HepG2 (cell line): ENCODE measurements around the gene CNP. TPM values are rescaled to one million over a fixed set of nuclear protein-coding genes. Genes with fewer than 3 reads are reported as not detected.

Experiments
- ATF1 ChIP-seq: IDR thresholded peaks from 2 replicates; pipeline ENCODE4 v1.6.1; 2016; ENCODE audit warnings: mild to moderate bottlenecking, control low read depth
- CHD4 ChIP-seq: fragments of 200-600 bp; sonication (generic); IDR thresholded peaks from 2 replicates; pipeline ENCODE4 v1.7.0; 2017; ENCODE audit warnings: mild to moderate bottlenecking, low read length, borderline replicate concordance
- FOXK1 ChIP-seq: sonication (generic); formaldehyde crosslinking; IDR thresholded peaks from 2 replicates; pipeline ENCODE4 v1.4.0; 2020; ENCODE audit warnings: low read depth, missing genetic modification reagents, borderline replicate concordance
- IRX3 ChIP-seq: sonication (generic); formaldehyde crosslinking; IDR thresholded peaks from 2 replicates; pipeline ENCODE4 v1.8.1; 2023; ENCODE audit warnings: mild to moderate bottlenecking, low read depth, missing genetic modification reagents, borderline replicate concordance
- NKX3-1 ChIP-seq: sonication (generic); formaldehyde crosslinking; IDR thresholded peaks from 2 replicates; pipeline ENCODE4 v1.5.0; 2020; ENCODE audit warnings: missing genetic modification reagents
- NR3C1 ChIP-seq: sonication (generic); formaldehyde crosslinking; IDR thresholded peaks from 2 replicates; pipeline ENCODE4 v1.4.0; 2020; ENCODE audit warnings: missing genetic modification reagents
- PCBP2 ChIP-seq: fragments of 200-400 bp; formaldehyde crosslinking; optimal IDR thresholded peaks from 2 replicates; pipeline ENCODE3; 2018; ENCODE audit warnings: low read length, low read depth; ENCODE audit not compliant: poor library complexity, severe bottlenecking
- SIX4 ChIP-seq: sonication (generic); formaldehyde crosslinking; IDR thresholded peaks from 2 replicates; pipeline ENCODE4 v1.4.0; 2020; ENCODE audit warnings: missing genetic modification reagents
- SP140L ChIP-seq: sonication (generic); formaldehyde crosslinking; IDR thresholded peaks from 2 replicates; pipeline ENCODE4 v1.4.0; 2020; ENCODE audit warnings: missing genetic modification reagents, borderline replicate concordance
- TGIF2 ChIP-seq: IDR thresholded peaks from 2 replicates; pipeline ENCODE4 v1.6.1; 2016; ENCODE audit warnings: control low read depth, missing compliant biosample characterization
- TOPORS ChIP-seq: sonication (generic); formaldehyde crosslinking; IDR thresholded peaks from 2 replicates; pipeline ENCODE4 v1.8.0; 2023; ENCODE audit warnings: mild to moderate bottlenecking, missing genetic modification reagents
- ZBTB21 ChIP-seq: sonication (generic); formaldehyde crosslinking; IDR thresholded peaks from 2 replicates; pipeline ENCODE4 v1.4.0; 2020; ENCODE audit warnings: missing genetic modification reagents
- ZNF280D ChIP-seq: sonication (generic); formaldehyde crosslinking; IDR thresholded peaks from 2 replicates; pipeline ENCODE4 v1.5.1; 2020; ENCODE audit warnings: mild to moderate bottlenecking, missing genetic modification reagents
- ZNF354B ChIP-seq: sonication (generic); formaldehyde crosslinking; IDR thresholded peaks from 2 replicates; pipeline ENCODE4 v1.8.0; 2022; ENCODE audit warnings: mild to moderate bottlenecking, missing genetic modification reagents
- ZNF557 ChIP-seq: sonication (generic); formaldehyde crosslinking; IDR thresholded peaks from 2 replicates; pipeline ENCODE4 v1.4.0; 2020; ENCODE audit warnings: missing genetic modification reagents
- ZNF678 ChIP-seq: sonication (generic); formaldehyde crosslinking; IDR thresholded peaks from 2 replicates; pipeline ENCODE4 v1.4.0; 2020; ENCODE audit warnings: mild to moderate bottlenecking, missing genetic modification reagents
- ZSCAN30 ChIP-seq: sonication (generic); formaldehyde crosslinking; IDR thresholded peaks from 2 replicates; pipeline ENCODE4 v1.5.0; 2020; ENCODE audit warnings: mild to moderate bottlenecking, missing genetic modification reagents
- polyA plus RNA-seq, 8 experiments: library from polyadenylated mRNA; depleted of rRNA in 3 of 8; stranded (reverse) in 7 of 8; unstranded in 1 of 8; fragments of >200 nt; fragmentation: Illumina TruSeq in 4 of 8; extraction: Trizol in 4 of 8; gene quantifications; 2 replicates each; pipeline versions ENCODE4 v1.2.1 to v1.2.3, GENCODE V29; 2011 to 2016; ENCODE audit warnings: low read depth in 4 of 8, missing spikeins in 1 of 8, mixed read lengths in 1 of 8; ENCODE audit not compliant: insufficient read depth in 1 of 8
- total RNA-seq, 5 experiments: library from RNA; depleted of rRNA; stranded (reverse); fragments of >200 nt; fragmentation: Illumina TruSeq; extraction: Trizol; gene quantifications; 2 replicates each; pipeline ENCODE4 v1.2.3, GENCODE V29; 2016; ENCODE audit warnings: low read depth in 1 of 5
- TF ChIP-seq, protein P1 (sequence below): sonication (generic); formaldehyde crosslinking; IDR thresholded peaks from 2 replicates; pipeline ENCODE4 v1.4.0; 2020; ENCODE audit warnings: mild to moderate bottlenecking, missing genetic modification reagents, borderline replicate concordance

CNP gene
- total and polyA plus RNA-seq, 2 of the 13 experiments (the other 11 are each of a cell fraction or from before 2014, with no cell fraction given): 97.2 to 161 TPM

DNA sequence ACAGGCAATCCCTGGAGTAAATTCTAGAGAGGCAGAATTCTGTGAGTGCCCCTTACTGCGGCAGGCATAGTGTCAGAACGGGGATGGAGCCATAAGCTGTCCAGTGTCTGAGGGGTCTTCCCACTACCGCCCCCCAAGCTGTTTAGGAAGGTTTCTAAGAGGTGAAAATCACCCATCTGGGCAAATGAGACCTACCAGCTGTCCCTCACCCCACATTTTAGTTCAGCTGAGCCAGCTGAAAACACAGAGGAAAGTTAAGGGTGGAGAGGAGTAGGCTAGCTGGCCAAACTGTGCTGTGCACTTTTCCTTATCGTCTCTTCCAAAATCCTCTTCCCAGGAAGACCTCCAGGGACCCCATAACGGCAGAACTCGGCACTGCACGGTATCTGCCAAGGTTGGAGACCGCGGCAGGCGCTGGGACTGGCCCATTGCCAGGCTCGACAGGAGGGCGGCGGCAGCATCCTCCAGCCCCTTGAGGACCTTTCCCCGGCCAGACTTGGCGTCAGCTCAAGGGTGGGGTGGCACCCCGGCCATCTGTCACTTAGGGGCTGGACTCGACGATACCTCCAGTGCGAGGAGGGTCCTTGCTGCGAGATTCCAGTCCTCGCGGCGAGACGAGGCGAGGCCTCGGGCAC is 48.8 kb upstream of the CNP start (continued):
- TF ChIP-seq, protein P1, sequence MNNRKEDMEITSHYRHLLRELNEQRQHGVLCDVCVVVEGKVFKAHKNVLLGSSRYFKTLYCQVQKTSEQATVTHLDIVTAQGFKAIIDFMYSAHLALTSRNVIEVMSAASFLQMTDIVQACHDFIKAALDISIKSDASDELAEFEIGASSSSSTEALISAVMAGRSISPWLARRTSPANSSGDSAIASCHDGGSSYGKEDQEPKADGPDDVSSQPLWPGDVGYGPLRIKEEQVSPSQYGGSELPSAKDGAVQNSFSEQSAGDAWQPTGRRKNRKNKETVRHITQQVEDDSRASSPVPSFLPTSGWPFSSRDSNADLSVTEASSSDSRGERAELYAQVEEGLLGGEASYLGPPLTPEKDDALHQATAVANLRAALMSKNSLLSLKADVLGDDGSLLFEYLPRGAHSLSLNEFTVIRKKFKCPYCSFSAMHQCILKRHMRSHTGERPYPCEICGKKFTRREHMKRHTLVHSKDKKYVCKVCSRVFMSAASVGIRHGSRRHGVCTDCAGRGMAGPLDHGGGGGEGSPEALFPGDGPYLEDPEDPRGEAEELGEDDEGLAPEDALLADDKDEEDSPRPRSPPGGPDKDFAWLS (CRISPR knock-in tag): no peak
- TF ChIP-seq SIX4 (CRISPR knock-in tag) (no peak), ZNF557 (CRISPR knock-in tag) (no peak), CHD4 (no peak), SP140L (CRISPR knock-in tag) (no peak), IRX3 (no peak), TOPORS (CRISPR knock-in tag) (no peak), PCBP2 (no peak), NKX3-1 (CRISPR knock-in tag) (0 out of 2 replicates have a peak, but pooled peaks have one; percentile 11), TGIF2 (CRISPR knock-in tag) (no peak), ZNF280D (CRISPR knock-in tag) (no peak), NR3C1 (no peak), ZSCAN30 (CRISPR knock-in tag) (no peak), FOXK1 (CRISPR knock-in tag) (no peak), ZBTB21 (CRISPR knock-in tag) (no peak), ZNF678 (CRISPR knock-in tag) (no peak), ATF1 (CRISPR knock-in tag) (no peak), ZNF354B (no peak; the same call in 1 of the 2 replicates)
